K562 (cell line): ENCODE results near the gene CLSTN2. TPM values are rescaled to one million over a fixed set of nuclear protein-coding genes. Genes with fewer than 3 reads are reported as not detected.

Experiments used
- ATAC-seq: fragments of 200-7000 bp; cut with Tn5 transposase; 3 replicates; pipeline ENCODE4 v1.9.1; 2020; ENCODE audit warnings: moderate library complexity
- BruUV-seq: library from RNA; stranded (reverse); fragments of 400-500 nt; replicated peaks from 2 replicates; lab custom pipeline; 2021; lab: Mats Ljungman, UMichigan
- CTCF ChIA-PET: fragments of 300-600 bp; formaldehyde crosslinking; extraction: SDS; loops from one replicate; lab custom pipeline; 2021; ENCODE audit warnings: low intra/inter-chr PET ratio; lab: Yijun Ruan, JAX
- POLR2A ChIA-PET: fragments of 300-600, 350-650 bp; sonication (Branson Sonifier 250); formaldehyde crosslinking; extraction: SDS; loops from one replicate; lab custom pipeline; 2021; ENCODE audit warnings: antibody characterized with exemption, inconsistent platforms; lab: Yijun Ruan, JAX
- DNase-seq, 4 experiments: peaks; one replicate each; pipeline versions ENCODE4 v3.0.0 to v3.0.0-alpha.2; 2011 to 2018; ENCODE audit warnings: low spot score in 3 of 4, mixed read lengths in 3 of 4; ENCODE audit errors: extremely low read depth in 1 of 4
- FAIRE-seq: peaks from 2 replicates; lab custom pipeline; 2011; peaks lifted over from hg19 to GRCh38; lab: Jason Lieb, UNC
- H2AFZ ChIP-seq: 2 replicates; pipeline ENCODE4 v1.6.0; 2011; ENCODE audit warnings: low read depth, low read length, control low read depth, inconsistent platforms
- H3K27ac ChIP-seq: fragments of 200-600 bp; 3 replicates; pipeline ENCODE4 v1.8.0; 2011; ENCODE audit warnings: low read depth, mild to moderate bottlenecking, control low read depth, inconsistent platforms, low read length, moderate library complexity, mixed read lengths; ENCODE audit errors: extremely low read depth
- H3K27me3 ChIP-seq, 2 experiments: fragments of 300-600 bp in 1 of 2; 2 replicates in 1 of 2; 3 replicates in 1 of 2; pipeline versions ENCODE4 v1.6.0 to v1.8.0; 2011; ENCODE audit warnings: inconsistent platforms in 2 of 2, low read length in 2 of 2, mild to moderate bottlenecking in 1 of 2, mixed read lengths in 1 of 2, moderate library complexity in 1 of 2; ENCODE audit not compliant: control insufficient read depth in 2 of 2, insufficient read depth in 2 of 2
- H3K36me3 ChIP-seq: fragments of 300-600 bp; 3 replicates; pipeline ENCODE4 v1.8.0; 2011; ENCODE audit warnings: mild to moderate bottlenecking, low read length, inconsistent platforms; ENCODE audit not compliant: control insufficient read depth, insufficient read depth
- H3K4me1 ChIP-seq, 2 experiments: fragments of 200-600 bp in 1 of 2; replicated peaks in 1 of 2; 2 replicates in 1 of 2; 3 replicates in 1 of 2; pipeline versions ENCODE4 v1.5.1 to v1.8.0; 2011; ENCODE audit warnings: inconsistent platforms in 2 of 2, low read length in 2 of 2, mild to moderate bottlenecking in 1 of 2, mixed read lengths in 1 of 2, moderate library complexity in 1 of 2; ENCODE audit not compliant: control insufficient read depth in 2 of 2, insufficient read depth in 2 of 2
- H3K4me2 ChIP-seq: 2 replicates; pipeline ENCODE4 v1.6.1; 2011; ENCODE audit warnings: low read length, control low read depth, inconsistent platforms, mixed read lengths; ENCODE audit not compliant: insufficient read depth
- H3K4me3 ChIP-seq: fragments of 200-600 bp; sonication (generic), shearing (Covaris generic); 2 replicates; pipeline ENCODE4 v1.5.1; 2016; ENCODE audit warnings: control low read depth, inconsistent platforms
- H3K79me2 ChIP-seq: fragments of 200-600 bp; 3 replicates; pipeline ENCODE4 v1.8.0; 2011; ENCODE audit warnings: low read length, inconsistent platforms; ENCODE audit not compliant: control insufficient read depth, insufficient read depth
- H3K9ac ChIP-seq, 2 experiments: 2 replicates each; pipeline versions ENCODE4 v1.6.0 to v1.6.1; 2011; ENCODE audit warnings: low read depth in 2 of 2, low read length in 2 of 2, control low read depth in 1 of 2, inconsistent platforms in 1 of 2, mild to moderate bottlenecking in 1 of 2, mixed read lengths in 1 of 2; ENCODE audit not compliant: insufficient read depth in 1 of 2
- H3K9me1 ChIP-seq: one replicate; pipeline ENCODE4 v1.6.0; 2011; ENCODE audit warnings: inconsistent platforms, mild to moderate bottlenecking, low read length, moderate library complexity; ENCODE audit not compliant: control insufficient read depth, insufficient read depth
- H3K9me3 ChIP-seq: replicated peaks from 2 replicates; pipeline ENCODE4 v1.5.1; 2011; ENCODE audit warnings: low read depth, low read length, inconsistent platforms; ENCODE audit not compliant: control insufficient read depth, insufficient read depth
- H4K20me1 ChIP-seq: replicated peaks from 2 replicates; pipeline ENCODE4 v1.6.1; 2011; ENCODE audit warnings: low read length, inconsistent platforms, mixed read lengths; ENCODE audit not compliant: control insufficient read depth, insufficient read depth
- AFF4 ChIP-seq: sonication (generic); formaldehyde crosslinking; IDR thresholded peaks from 2 replicates; pipeline ENCODE4 v1.8.0; 2023; ENCODE audit warnings: mild to moderate bottlenecking, missing genetic modification reagents
- CREB1 ChIP-seq, 2 experiments: sonication (generic) in 1 of 2; formaldehyde crosslinking in 1 of 2; IDR thresholded peaks; 2 replicates each; pipeline versions ENCODE4 v1.6.1 to v1.8.0; 2012 to 2022; ENCODE audit warnings: inconsistent platforms in 1 of 2, mild to moderate bottlenecking in 1 of 2, missing genetic modification reagents in 1 of 2, moderate library complexity in 1 of 2
- MAFG ChIP-seq: fragments of 450-650 bp; conservative IDR thresholded peaks from 2 replicates; pipeline ENCODE4 v1.6.1; 2016; ENCODE audit warnings: missing genetic modification characterization, missing compliant biosample characterization
- MLLT1 ChIP-seq, 2 experiments: fragments of 450-650 bp; IDR thresholded peaks; 2 replicates each; pipeline ENCODE4 v1.6.1; 2016
- TEAD4 ChIP-seq, 2 experiments: sonication (generic) in 1 of 2; formaldehyde crosslinking in 1 of 2; IDR thresholded peaks; 2 replicates each; pipeline versions ENCODE4 v1.6.1 to v1.8.0; 2012 to 2022; ENCODE audit warnings: borderline replicate concordance in 1 of 2, inconsistent platforms in 1 of 2, low read length in 1 of 2, mild to moderate bottlenecking in 1 of 2, missing genetic modification reagents in 1 of 2
- ZBTB7A ChIP-seq: IDR thresholded peaks from 2 replicates; pipeline ENCODE4 v1.6.1; 2011; ENCODE audit warnings: low read depth, mild to moderate bottlenecking, low read length, moderate library complexity, borderline replicate concordance; ENCODE audit not compliant: control insufficient read depth
- ZNF217 ChIP-seq: sonication (generic); formaldehyde crosslinking; IDR thresholded peaks from 2 replicates; pipeline ENCODE4 v1.8.0; 2022; ENCODE audit warnings: mild to moderate bottlenecking, missing genetic modification reagents
- WGBS: fragments of 100-300 bp; shearing (Covaris generic); methylation state at CpG from one replicate; pipeline ENCODE4 v1.1.6; 2016; ENCODE audit warnings: low coverage, mixed read lengths; ENCODE audit not compliant: insufficient coverage; ENCODE audit errors: missing lambda C conversion rate; 5-methylcytosine and 5-hydroxymethylcytosine counted together
- in situ Hi-C: fragments of 300-500 bp; cut with MboI; formaldehyde crosslinking; loops from 4 replicates; pipeline ENCODE4 v1.15.0; 2018; ENCODE audit warnings: inconsistent platforms, mixed read lengths
- intact Hi-C: fragments of 100-400 bp; cut with micrococcal nuclease; formaldehyde crosslinking; loops from 2 replicates; pipeline ENCODE4 v1.14.2; 2022
- polyA plus RNA-seq, 8 experiments: library from polyadenylated mRNA; depleted of rRNA in 4 of 8; stranded (reverse) in 5 of 8; unstranded in 3 of 8; fragments of >200 nt; fragmentation: Nextera tagmentation in 2 of 8; fragmentation: Illumina TruSeq in 1 of 8; extraction: Ambion mirVana in 2 of 8; extraction: Trizol in 1 of 8; gene quantifications; 2 replicates each; pipeline versions ENCODE4 v1.2.1 to v1.2.3, GENCODE V29; 2011 to 2014; ENCODE audit warnings: inconsistent platforms in 1 of 8, missing spikeins in 1 of 8
- total RNA-seq, 7 experiments: library from RNA; depleted of rRNA in 6 of 7; stranded (reverse); fragments of >200 nt in 6 of 7; fragmentation: Illumina TruSeq in 2 of 7; extraction: Trizol in 2 of 7; gene quantifications; 2 replicates each; pipeline versions ENCODE4 v1.2.1 to v1.2.3, GENCODE V29; 2011 to 2021; ENCODE audit warnings: low replicate concordance in 1 of 7
- TF ChIP-seq, protein P1 (sequence below): fragments of 250-450 bp; sonication (Bioruptor Pico); IDR thresholded peaks from 2 replicates; pipeline ENCODE4 v1.4.0; 2020

Gene CLSTN2
- total and polyA plus RNA-seq, 9 of the 15 experiments (the other 6 are each of a cell fraction or from before 2014, with no cell fraction given): 0.02 to 0.04 (median 0.04) TPM; not detected in 6

GRCh38 chr3:139975594-139976365 lies 40.8 kb downstream of the CLSTN2 start:
- Histone ChIP-seq H3K4me3 (no peak overlapping the region), H2AFZ (no peak overlapping the region), H3K4me1 (no peaks in the 10 kb centered on the region), H3K27ac (no peak overlapping the region), H3K9me3 (no peaks in the 10 kb centered on the region), H3K4me2 (no peak overlapping the region), H3K9ac (no peak overlapping the region), H4K20me1 (no peaks in the 10 kb centered on the region), H3K9me1 (no peaks in the 10 kb centered on the region), H3K36me3 (no peaks in the 10 kb centered on the region), H3K79me2 (no peaks in the 10 kb centered on the region), H3K27me3 (no peaks in the 10 kb centered on the region)
- no peak for FAIRE-seq
- in situ Hi-C loops: no loop called here
- WGBS: 1% methylated on average over 5 of the region's 5 CpGs
- CTCF ChIA-PET: no interaction called here
- no peak for DNase-seq
- no TSS peak for BruUV-seq
- no peak for ATAC-seq
- POLR2A ChIA-PET: interaction anchor here (0.6 kb wide), 1 partner anchor 749 kb away, joined by 3 read pairs; no protein-coding TSS in a partner anchor
- intact Hi-C loops: no loop called here
- no peak for TF ChIP-seq AFF4 (CRISPR knock-in tag)
- TF ChIP-seq ZNF217: no peak
- TF ChIP-seq CREB1 (IDR thresholded peaks at IDR 0.05): no peak
- no peak for TF ChIP-seq CREB1 (CRISPR knock-in tag; IDR thresholded peaks at IDR 0.05)
- no peak for TF ChIP-seq ZBTB7A
- TF ChIP-seq, protein P1, sequence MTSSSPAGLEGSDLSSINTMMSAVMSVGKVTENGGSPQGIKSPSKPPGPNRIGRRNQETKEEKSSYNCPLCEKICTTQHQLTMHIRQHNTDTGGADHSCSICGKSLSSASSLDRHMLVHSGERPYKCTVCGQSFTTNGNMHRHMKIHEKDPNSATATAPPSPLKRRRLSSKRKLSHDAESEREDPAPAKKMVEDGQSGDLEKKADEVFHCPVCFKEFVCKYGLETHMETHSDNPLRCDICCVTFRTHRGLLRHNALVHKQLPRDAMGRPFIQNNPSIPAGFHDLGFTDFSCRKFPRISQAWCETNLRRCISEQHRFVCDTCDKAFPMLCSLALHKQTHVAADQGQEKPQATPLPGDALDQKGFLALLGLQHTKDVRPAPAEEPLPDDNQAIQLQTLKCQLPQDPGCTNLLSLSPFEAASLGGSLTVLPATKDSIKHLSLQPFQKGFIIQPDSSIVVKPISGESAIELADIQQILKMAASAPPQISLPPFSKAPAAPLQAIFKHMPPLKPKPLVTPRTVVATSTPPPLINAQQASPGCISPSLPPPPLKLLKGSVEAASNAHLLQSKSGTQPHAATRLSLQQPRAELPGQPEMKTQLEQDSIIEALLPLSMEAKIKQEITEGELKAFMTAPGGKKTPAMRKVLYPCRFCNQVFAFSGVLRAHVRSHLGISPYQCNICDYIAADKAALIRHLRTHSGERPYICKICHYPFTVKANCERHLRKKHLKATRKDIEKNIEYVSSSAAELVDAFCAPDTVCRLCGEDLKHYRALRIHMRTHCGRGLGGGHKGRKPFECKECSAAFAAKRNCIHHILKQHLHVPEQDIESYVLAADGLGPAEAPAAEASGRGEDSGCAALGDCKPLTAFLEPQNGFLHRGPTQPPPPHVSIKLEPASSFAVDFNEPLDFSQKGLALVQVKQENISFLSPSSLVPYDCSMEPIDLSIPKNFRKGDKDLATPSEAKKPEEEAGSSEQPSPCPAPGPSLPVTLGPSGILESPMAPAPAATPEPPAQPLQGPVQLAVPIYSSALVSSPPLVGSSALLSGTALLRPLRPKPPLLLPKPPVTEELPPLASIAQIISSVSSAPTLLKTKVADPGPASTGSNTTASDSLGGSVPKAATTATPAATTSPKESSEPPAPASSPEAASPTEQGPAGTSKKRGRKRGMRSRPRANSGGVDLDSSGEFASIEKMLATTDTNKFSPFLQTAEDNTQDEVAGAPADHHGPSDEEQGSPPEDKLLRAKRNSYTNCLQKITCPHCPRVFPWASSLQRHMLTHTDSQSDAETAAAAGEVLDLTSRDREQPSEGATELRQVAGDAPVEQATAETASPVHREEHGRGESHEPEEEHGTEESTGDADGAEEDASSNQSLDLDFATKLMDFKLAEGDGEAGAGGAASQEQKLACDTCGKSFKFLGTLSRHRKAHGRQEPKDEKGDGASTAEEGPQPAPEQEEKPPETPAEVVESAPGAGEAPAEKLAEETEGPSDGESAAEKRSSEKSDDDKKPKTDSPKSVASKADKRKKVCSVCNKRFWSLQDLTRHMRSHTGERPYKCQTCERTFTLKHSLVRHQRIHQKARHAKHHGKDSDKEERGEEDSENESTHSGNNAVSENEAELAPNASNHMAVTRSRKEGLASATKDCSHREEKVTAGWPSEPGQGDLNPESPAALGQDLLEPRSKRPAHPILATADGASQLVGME (CRISPR knock-in tag): no peak
- no peak for TF ChIP-seq MAFG
- no peak for TF ChIP-seq MLLT1 (IDR thresholded peaks at IDR 0.05)
- no peak for TF ChIP-seq TEAD4 (IDR thresholded peaks at IDR 0.05; ENCODE audit: low read length)
- no peak for TF ChIP-seq TEAD4 (CRISPR knock-in tag; IDR thresholded peaks at IDR 0.05; ENCODE audit: borderline replicate concordance)
